Measurements from ENCODE around the gene CAB39.

- no peak for TF ChIP-seq CTCF (IDR thresholded peaks at IDR 0.05; ENCODE audit: borderline replicate concordance, extremely low read depth, low read length, poor library complexity, severe bottlenecking)
- no peak for TF ChIP-seq EZH2 (IDR thresholded peaks at IDR 0.05; ENCODE audit: borderline replicate concordance, low read depth, low read length, severe bottlenecking)
Observed at GRCh38 chr2:230671117-230671516, 41.5 kb upstream of the CAB39 start.
